ENCODE measurements around the gene ECM2. TPM values are rescaled to one million over a fixed set of nuclear protein-coding genes. Genes with fewer than 3 reads are reported as not detected.
"Not testable (repeated sequence)": the region's sequence is repeated elsewhere in the genome, so short reads cannot be mapped to it uniquely, and the experiment has no call there.

Gene ECM2
- polyA plus RNA-seq (2013, experiment 1 of 2), result 0.15 TPM
- polyA plus RNA-seq (2013, experiment 2 of 2), result 0.35 TPM

DNA sequence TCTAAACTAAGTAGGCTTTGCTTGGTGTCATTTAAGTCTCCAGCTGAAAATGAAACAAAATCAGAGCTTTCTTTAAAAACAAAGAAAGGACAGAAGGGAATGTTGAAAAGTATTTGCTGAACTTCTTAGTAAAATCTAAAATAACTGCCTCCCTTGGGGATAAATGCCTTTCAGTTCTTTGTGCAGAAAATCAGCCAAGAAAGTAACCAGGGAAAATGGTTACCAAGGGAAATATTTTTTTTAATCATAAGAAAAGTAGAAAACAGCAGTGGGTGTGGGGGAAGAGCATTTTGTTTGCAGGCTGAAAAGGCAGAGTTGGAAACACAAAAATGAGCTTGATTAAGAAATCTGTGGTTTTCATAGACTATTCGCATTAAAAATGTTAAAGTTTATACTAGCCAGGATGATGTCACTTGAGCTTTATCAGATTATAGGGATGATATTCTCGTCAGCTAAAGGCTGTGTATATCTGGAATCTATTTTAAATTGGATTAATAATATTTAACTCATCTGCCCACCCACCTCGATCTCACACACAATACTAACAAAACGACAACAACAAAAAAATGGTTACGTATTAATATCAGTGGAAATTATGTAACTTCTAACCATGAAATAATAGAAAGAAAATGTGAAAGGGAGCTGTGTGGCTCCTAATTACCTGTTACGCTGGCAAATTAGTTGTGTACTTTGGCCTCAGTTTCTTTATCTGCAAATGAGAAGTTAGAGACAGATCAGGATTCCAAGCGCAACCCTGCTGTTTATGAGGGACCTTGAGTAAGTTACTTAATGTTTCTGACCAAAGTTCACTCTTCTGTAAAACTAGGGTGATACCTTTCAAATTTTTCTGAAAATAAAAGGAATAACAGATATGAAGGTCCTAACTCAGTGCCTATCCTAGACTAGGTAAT lies at the start of gene ECM2:
Gene ECM2 (minus strand): TSS at position 51 of the 911 bp plus-strand sequence. CDS start 13,124 bp downstream, outside the sequence.
- 95 to 100% methylated on average over 3 of the region's 7 CpGs for WGBS, 2 experiments (ENCODE audit: insufficient coverage in 2 of 2)
- no peaks in the 10 kb centered on the region for H3K9me3 ChIP-seq (ENCODE audit: control insufficient read depth, low read length)
- no peak within 1 kb of the TSS for H3K27ac ChIP-seq (ENCODE audit: low read depth, low read length, severe bottlenecking)
- no peak within 1 kb of the TSS for H3K4me3 ChIP-seq (ENCODE audit: extremely low read depth, insufficient read depth, low read length, poor library complexity, severe bottlenecking)
- H3K4me1 ChIP-seq (ENCODE audit: control insufficient read depth, insufficient read depth, low read length, poor library complexity, severe bottlenecking), result no peaks in the 10 kb centered on the region
- H3K36me3 ChIP-seq (ENCODE audit: control insufficient read depth, insufficient read depth, low read length), result no peaks in the 10 kb centered on the region

DNA sequence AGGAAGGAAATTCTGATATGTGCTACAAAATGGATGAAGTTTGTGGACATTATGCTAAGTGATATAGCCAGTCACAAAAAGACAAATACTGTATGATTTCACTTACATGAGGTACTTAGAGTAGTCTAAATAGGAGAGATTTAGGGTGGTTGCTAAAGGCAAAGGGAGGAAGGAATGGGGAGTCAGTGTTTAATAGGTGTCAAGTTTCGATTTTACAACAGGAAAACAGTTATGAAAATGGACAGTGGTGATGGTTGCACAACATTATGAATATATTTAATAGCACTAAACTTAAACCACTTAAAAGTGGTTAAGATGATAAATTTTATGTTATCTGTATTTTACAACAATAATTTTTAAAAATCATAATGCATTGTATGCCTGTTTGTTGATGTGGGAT lies 40.4 kb upstream of the ECM2 start:
- no peak overlapping the region for H3K4me3 ChIP-seq (ENCODE audit: extremely low read depth, insufficient read depth, low read length, poor library complexity, severe bottlenecking)
- H3K27ac ChIP-seq (ENCODE audit: low read depth, low read length, severe bottlenecking), result no peak overlapping the region
- WGBS, 2 experiments (ENCODE audit: insufficient coverage in 2 of 2), result no CpG with 5 or more reads among the region's 1 CpG
- no peaks in the 10 kb centered on the region for H3K9me3 ChIP-seq (ENCODE audit: control insufficient read depth, low read length)
- no peaks in the 10 kb centered on the region for H3K36me3 ChIP-seq (ENCODE audit: control insufficient read depth, insufficient read depth, low read length)
- no peaks in the 10 kb centered on the region for H3K4me1 ChIP-seq (ENCODE audit: control insufficient read depth, insufficient read depth, low read length, poor library complexity, severe bottlenecking)

GRCh38 chr9:92573612-92574011 lies 37.8 kb upstream of the ECM2 start:
- not testable (repeated sequence) for H3K36me3 ChIP-seq (ENCODE audit: control insufficient read depth, insufficient read depth, low read length); H3K4me1 ChIP-seq (ENCODE audit: control insufficient read depth, insufficient read depth, low read length, poor library complexity, severe bottlenecking); H3K27ac ChIP-seq (ENCODE audit: low read depth, low read length, severe bottlenecking); H3K4me3 ChIP-seq (ENCODE audit: extremely low read depth, insufficient read depth, low read length, poor library complexity, severe bottlenecking); H3K9me3 ChIP-seq (ENCODE audit: control insufficient read depth, low read length)
- WGBS, 2 experiments (ENCODE audit: insufficient coverage in 2 of 2), result 95 to 99% methylated on average over 10 to 13 of the region's 14 CpGs

GRCh38 chr9:92571871-92572270 lies 36.1 kb upstream of the ECM2 start:
- H3K9me3 ChIP-seq (ENCODE audit: control insufficient read depth, low read length); H3K4me3 ChIP-seq (ENCODE audit: extremely low read depth, insufficient read depth, low read length, poor library complexity, severe bottlenecking); H3K4me1 ChIP-seq (ENCODE audit: control insufficient read depth, insufficient read depth, low read length, poor library complexity, severe bottlenecking); H3K36me3 ChIP-seq (ENCODE audit: control insufficient read depth, insufficient read depth, low read length); H3K27ac ChIP-seq (ENCODE audit: low read depth, low read length, severe bottlenecking): not testable (repeated sequence)
- 67 to 100% methylated on average over 2 of the region's 2 CpGs for WGBS, 2 experiments (ENCODE audit: insufficient coverage in 2 of 2)

- H3K9me3 ChIP-seq (ENCODE audit: control insufficient read depth, low read length), result no peaks in the 10 kb centered on the region
- no peak overlapping the region for H3K4me3 ChIP-seq (ENCODE audit: extremely low read depth, insufficient read depth, low read length, poor library complexity, severe bottlenecking)
- no peaks in the 10 kb centered on the region for H3K36me3 ChIP-seq (ENCODE audit: control insufficient read depth, insufficient read depth, low read length)
- H3K27ac ChIP-seq (ENCODE audit: low read depth, low read length, severe bottlenecking), result no peak overlapping the region
- WGBS, 2 experiments (ENCODE audit: insufficient coverage in 2 of 2), result no CpG with 5 or more reads among the region's 2 CpGs
- peaks cover 4% of the 10 kb centered on the region for H3K4me1 ChIP-seq (ENCODE audit: control insufficient read depth, insufficient read depth, low read length, poor library complexity, severe bottlenecking)
These were observed 29.2 kb upstream of the ECM2 start for GRCh38 chr9:92564982-92565381.

DNA sequence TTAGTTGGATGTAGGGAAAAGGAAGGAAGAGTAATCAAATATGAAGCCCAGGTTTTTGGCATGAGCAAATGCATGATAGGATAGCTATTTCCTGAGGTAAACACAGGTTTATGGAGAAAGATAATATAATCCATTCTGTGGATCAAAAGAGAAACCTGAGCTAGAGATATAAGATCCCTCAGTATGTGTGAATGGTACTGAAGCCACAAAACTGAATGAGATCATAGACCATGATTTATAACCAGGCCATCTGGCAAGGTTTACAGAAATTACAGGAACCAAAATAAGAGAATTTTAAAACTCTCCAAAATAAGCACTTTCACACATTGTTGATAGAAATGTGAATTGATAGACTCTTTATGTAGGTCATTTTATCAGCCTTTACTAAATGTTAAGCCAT lies 28.7 kb upstream of the ECM2 start:
- no peak overlapping the region for H3K27ac ChIP-seq (ENCODE audit: low read depth, low read length, severe bottlenecking)
- H3K36me3 ChIP-seq (ENCODE audit: control insufficient read depth, insufficient read depth, low read length), result no peaks in the 10 kb centered on the region
- peaks cover 4% of the 10 kb centered on the region for H3K4me1 ChIP-seq (ENCODE audit: control insufficient read depth, insufficient read depth, low read length, poor library complexity, severe bottlenecking)
- H3K9me3 ChIP-seq (ENCODE audit: control insufficient read depth, low read length), result no peaks in the 10 kb centered on the region
- H3K4me3 ChIP-seq (ENCODE audit: extremely low read depth, insufficient read depth, low read length, poor library complexity, severe bottlenecking), result no peak overlapping the region

GRCh38 chr9:92563116-92564100 lies 27.6 kb upstream of the ECM2 start:
- no peak overlapping the region for H3K27ac ChIP-seq (ENCODE audit: low read depth, low read length, severe bottlenecking)
- no peak overlapping the region for H3K4me3 ChIP-seq (ENCODE audit: extremely low read depth, insufficient read depth, low read length, poor library complexity, severe bottlenecking)
- H3K9me3 ChIP-seq (ENCODE audit: control insufficient read depth, low read length), result no peaks in the 10 kb centered on the region
- 100% methylated on average over 1 of the region's 3 CpGs for WGBS, 2 experiments (ENCODE audit: insufficient coverage in 2 of 2)
- peaks cover 4% of the 10 kb centered on the region for H3K4me1 ChIP-seq (ENCODE audit: control insufficient read depth, insufficient read depth, low read length, poor library complexity, severe bottlenecking)
- no peaks in the 10 kb centered on the region for H3K36me3 ChIP-seq (ENCODE audit: control insufficient read depth, insufficient read depth, low read length)

DNA sequence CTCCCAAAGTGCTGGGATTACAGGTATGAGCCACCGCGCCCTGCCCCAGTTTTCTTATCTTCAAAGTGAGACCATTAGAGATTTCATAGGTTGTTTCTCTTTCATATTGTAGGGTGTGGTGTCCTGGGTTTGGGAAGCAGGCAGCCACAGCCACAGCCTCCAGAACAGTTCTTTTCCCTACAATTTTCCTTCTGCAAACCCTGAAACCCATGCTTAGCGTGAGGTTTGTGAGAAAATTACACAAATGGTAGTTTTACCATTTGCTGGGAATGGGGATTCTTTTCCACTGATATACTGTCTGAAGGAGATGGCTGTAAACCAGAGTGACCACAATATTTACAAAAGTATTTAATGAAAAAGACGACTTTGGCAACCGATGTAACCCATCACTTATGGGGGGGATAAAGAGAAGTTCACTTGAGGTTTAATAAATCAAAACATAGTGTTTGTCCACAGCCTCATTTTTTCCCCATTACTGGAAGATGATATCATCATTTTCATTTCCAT lies 26.7 kb upstream of the ECM2 start:
- H3K4me3 ChIP-seq (ENCODE audit: extremely low read depth, insufficient read depth, low read length, poor library complexity, severe bottlenecking), result no peak overlapping the region
- H3K27ac ChIP-seq (ENCODE audit: low read depth, low read length, severe bottlenecking), result no peak overlapping the region
- H3K36me3 ChIP-seq (ENCODE audit: control insufficient read depth, insufficient read depth, low read length), result no peaks in the 10 kb centered on the region
- H3K9me3 ChIP-seq (ENCODE audit: control insufficient read depth, low read length), result no peaks in the 10 kb centered on the region
- peaks cover 4% of the 10 kb centered on the region for H3K4me1 ChIP-seq (ENCODE audit: control insufficient read depth, insufficient read depth, low read length, poor library complexity, severe bottlenecking)
- WGBS, 2 experiments (ENCODE audit: insufficient coverage in 2 of 2), result no CpG with 5 or more reads among the region's 5 CpGs

DNA sequence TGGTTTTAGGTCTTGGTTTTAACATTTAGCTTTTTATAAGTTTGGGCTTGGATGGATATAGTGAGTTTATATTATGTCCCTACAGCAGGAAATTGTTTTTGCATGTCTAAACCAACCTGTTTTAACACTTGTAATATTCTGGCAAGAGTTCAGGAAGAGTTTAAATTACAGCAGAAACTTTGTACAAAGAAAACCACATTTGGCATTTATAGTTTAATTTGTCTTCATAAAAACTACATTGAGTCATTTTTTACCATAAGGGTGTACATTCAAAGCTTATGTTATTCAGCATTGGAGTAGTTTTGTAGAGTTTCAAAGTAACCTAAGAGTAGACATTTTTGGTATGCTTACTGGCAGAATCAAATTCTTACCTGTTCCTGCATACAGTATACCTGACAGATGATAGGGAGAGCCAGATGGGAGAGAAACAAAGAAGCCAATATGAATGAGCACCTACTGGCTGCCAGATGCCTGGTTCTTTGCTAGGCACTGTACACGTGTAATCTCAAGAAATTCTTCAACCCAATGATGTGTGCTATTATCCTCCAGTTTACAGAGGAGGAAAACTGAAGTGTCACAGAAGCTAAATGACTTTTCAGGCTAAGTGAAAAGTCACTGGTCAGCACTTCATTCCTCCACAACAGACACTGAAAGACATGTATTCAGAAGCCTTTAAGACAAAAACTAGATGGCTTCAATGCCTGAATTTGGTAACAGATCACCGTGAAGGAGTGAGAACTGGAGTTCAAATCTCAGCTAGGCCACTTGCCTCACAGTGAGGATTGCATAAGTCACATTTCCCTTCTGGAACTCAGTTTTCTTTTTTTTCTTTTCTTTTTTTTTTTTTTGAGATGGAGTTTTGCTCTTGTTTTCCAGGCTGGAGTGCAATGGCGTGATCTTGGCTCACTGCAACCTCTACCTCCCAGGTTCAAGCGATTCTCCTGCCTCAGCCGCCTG lies 25.9 kb upstream of the ECM2 start:
- H3K27ac ChIP-seq (ENCODE audit: low read depth, low read length, severe bottlenecking), result no peak overlapping the region
- peaks cover 4% of the 10 kb centered on the region for H3K4me1 ChIP-seq (ENCODE audit: control insufficient read depth, insufficient read depth, low read length, poor library complexity, severe bottlenecking)
- H3K4me3 ChIP-seq (ENCODE audit: extremely low read depth, insufficient read depth, low read length, poor library complexity, severe bottlenecking), result no peak overlapping the region
- 77 to 95% methylated on average over 2 to 4 of the region's 5 CpGs for WGBS, 2 experiments (ENCODE audit: insufficient coverage in 2 of 2)
- H3K36me3 ChIP-seq (ENCODE audit: control insufficient read depth, insufficient read depth, low read length), result no peaks in the 10 kb centered on the region
- no peaks in the 10 kb centered on the region for H3K9me3 ChIP-seq (ENCODE audit: control insufficient read depth, low read length)

Measured in mesodermal cell (in vitro differentiated cells).